Osteocyte (in vitro differentiated cells): ENCODE data around the gene TAF6L. TPM values are rescaled to one million over a fixed set of nuclear protein-coding genes. Genes with fewer than 3 reads are reported as not detected.
A peak's percentile ranks its signal among the peaks of the same experiment; 100 is the strongest.

ENCODE experiments used
- DNase-seq: peaks from one replicate; pipeline ENCODE4 v3.0.0; 2021; ENCODE audit warnings: mixed read lengths; ENCODE audit not compliant: unreplicated experiment; ENCODE audit errors: extremely low spot score
- H3K27ac Mint-ChIP-seq: one replicate; pipeline ENCODE4 v1.8.0; 2021; ENCODE audit warnings: mild to moderate bottlenecking, mixed read lengths; ENCODE audit not compliant: unreplicated experiment
- H3K27me3 Mint-ChIP-seq: one replicate; pipeline ENCODE4 v1.8.0; 2021; ENCODE audit warnings: mixed read lengths; ENCODE audit not compliant: unreplicated experiment
- H3K36me3 Mint-ChIP-seq: one replicate; pipeline ENCODE4 v1.8.0; 2021; ENCODE audit warnings: mixed read lengths; ENCODE audit not compliant: unreplicated experiment
- H3K4me1 Mint-ChIP-seq: one replicate; pipeline ENCODE4 v1.8.0; 2021; ENCODE audit warnings: mixed read lengths; ENCODE audit not compliant: unreplicated experiment
- H3K4me3 Mint-ChIP-seq: one replicate; pipeline ENCODE4 v1.8.0; 2021; ENCODE audit warnings: mild to moderate bottlenecking, moderate library complexity, mixed read lengths; ENCODE audit not compliant: unreplicated experiment
- H3K9me3 Mint-ChIP-seq: one replicate; pipeline ENCODE4 v1.8.0; 2021; ENCODE audit warnings: mixed read lengths; ENCODE audit not compliant: unreplicated experiment
- CTCF ChIP-seq: fragments of 200-600 bp; sonication (generic); IDR thresholded peaks from 2 replicates; pipeline ENCODE4 v1.5.0; 2021; ENCODE audit warnings: antibody characterized with exemption, mild to moderate bottlenecking, moderate library complexity
- long read RNA-seq: library from polyadenylated mRNA; unstranded; transcript quantifications from one replicate; pipeline ENCODE4 v2.0.0, GENCODE V29; 2021
- total RNA-seq: library from RNA; stranded (reverse); gene quantifications from 2 replicates; pipeline ENCODE4 v1.2.1, GENCODE V29; 2021

Gene TAF6L
- 40.8 and 42.8 TPM in 2 replicates for total RNA-seq
- long read RNA-seq: 0 reads

GRCh38 chr11:62771144-62772021 lies at the start of gene TAF6L:
TSS of gene TAF6L (plus strand) at chr11:62771396. CDS start at chr11:62775784, 4,388 bp downstream.
- Mint-ChIP-seq H3K9me3 (no peaks in the 10 kb centered on the region), H3K4me3 (peak within 1 kb of the TSS; percentile 90), H3K27me3 (no peaks in the 10 kb centered on the region), H3K36me3 (peaks cover 5% of the 10 kb centered on the region), H3K27ac (peak within 1 kb of the TSS; percentile 97), H3K4me1 (peaks cover 25% of the 10 kb centered on the region)
- no peak for TF ChIP-seq CTCF
- peak; percentile 97 for DNase-seq

GRCh38 chr11:62721994-62722393 lies 49.2 kb upstream of the TAF6L start:
- Mint-ChIP-seq H3K4me3 (no peak overlapping the region), H3K9me3 (no peaks in the 10 kb centered on the region), H3K27me3 (no peaks in the 10 kb centered on the region), H3K27ac (peak overlapping the region; percentile 63), H3K36me3 (peaks cover 59% of the 10 kb centered on the region), H3K4me1 (peaks cover 32% of the 10 kb centered on the region)
- TF ChIP-seq CTCF: no peak
- DNase-seq: no peak

GRCh38 chr11:62724171-62724570 lies 47.0 kb upstream of the TAF6L start:
- TF ChIP-seq CTCF: no peak
- no peak for DNase-seq
- H3K36me3 Mint-ChIP-seq: peaks cover 46% of the 10 kb centered on the region
- peak overlapping the region; percentile 16 for H3K27ac Mint-ChIP-seq
- no peaks in the 10 kb centered on the region for H3K27me3 Mint-ChIP-seq
- peaks cover 37% of the 10 kb centered on the region for H3K4me1 Mint-ChIP-seq
- H3K4me3 Mint-ChIP-seq: peak overlapping the region; percentile 88
- H3K9me3 Mint-ChIP-seq: no peaks in the 10 kb centered on the region

- no peaks in the 10 kb centered on the region for H3K27me3 Mint-ChIP-seq
- no peak for TF ChIP-seq CTCF
- peak overlapping the region; percentile 88 for H3K4me3 Mint-ChIP-seq
- no peak for DNase-seq
- H3K36me3 Mint-ChIP-seq: peaks cover 36% of the 10 kb centered on the region
- H3K9me3 Mint-ChIP-seq: no peaks in the 10 kb centered on the region
- H3K4me1 Mint-ChIP-seq: peaks cover 46% of the 10 kb centered on the region
- peak overlapping the region; percentile 73 for H3K27ac Mint-ChIP-seq
Observed at GRCh38 chr11:62725646-62726045, 45.5 kb upstream of the TAF6L start.

GRCh38 chr11:62726156-62726914 lies 44.9 kb upstream of the TAF6L start:
- Mint-ChIP-seq H3K4me3 (peak overlapping the region; percentile 88), H3K36me3 (peaks cover 30% of the 10 kb centered on the region), H3K27ac (peak overlapping the region; percentile 73), H3K27me3 (no peaks in the 10 kb centered on the region), H3K9me3 (no peaks in the 10 kb centered on the region), H3K4me1 (peaks cover 49% of the 10 kb centered on the region)
- DNase-seq: no peak
- no peak for TF ChIP-seq CTCF
